Thymus (tissue), 14 donors: ENCODE data around the gene GAL. TPM values are rescaled to one million over a fixed set of nuclear protein-coding genes. Genes with fewer than 3 reads are reported as not detected.
"Not testable (repeated sequence)": the region's sequence is repeated elsewhere in the genome, so short reads cannot be mapped to it uniquely, and the experiment has no call there.

Source experiments
- DNase-seq, 9 donors: peaks; one replicate each; pipeline ENCODE4 v3.0.0-alpha.2; 2013; ENCODE audit warnings: low spot score in 9 of 9, low read depth in 6 of 9, missing footprints in 1 of 9
- H3K27ac ChIP-seq, 2 donors: one replicate each; pipeline ENCODE4 v1.5.1; 2013; ENCODE audit warnings: control low read depth in 1 of 2, low read depth in 1 of 2, low read length in 1 of 2, mild to moderate bottlenecking in 1 of 2, moderate library complexity in 1 of 2
- H3K27me3 ChIP-seq, 2 donors: one replicate each; pipeline ENCODE4 v1.5.1; 2013; ENCODE audit warnings: low read length in 1 of 2; ENCODE audit not compliant: control insufficient read depth in 2 of 2, insufficient read depth in 1 of 2
- H3K36me3 ChIP-seq, 2 donors: one replicate each; pipeline ENCODE4 v1.5.1; 2013; ENCODE audit warnings: low read length in 1 of 2, mild to moderate bottlenecking in 1 of 2, moderate library complexity in 1 of 2; ENCODE audit not compliant: control insufficient read depth in 2 of 2, insufficient read depth in 2 of 2
- H3K4me1 ChIP-seq, 2 donors: one replicate each; pipeline ENCODE4 v1.5.1; 2013; ENCODE audit warnings: low read length in 2 of 2; ENCODE audit not compliant: control insufficient read depth in 2 of 2, insufficient read depth in 2 of 2
- H3K4me3 ChIP-seq, 2 donors: one replicate each; pipeline ENCODE4 v1.5.1; 2013; ENCODE audit warnings: low read length in 2 of 2, control low read depth in 1 of 2, mild to moderate bottlenecking in 1 of 2
- H3K9me3 ChIP-seq, 2 donors: one replicate each; pipeline ENCODE4 v1.5.1; 2013; ENCODE audit warnings: low read length in 1 of 2, mild to moderate bottlenecking in 1 of 2; ENCODE audit not compliant: control insufficient read depth in 2 of 2, insufficient read depth in 1 of 2
- WGBS: extraction: QIAGEN DNeasy Blood & Tissue Kit; methylation state at CpG from one replicate; pipeline ENCODE4 v1.1.7; 2013; 5-methylcytosine and 5-hydroxymethylcytosine counted together
- long read RNA-seq, 10 donors: transcript quantifications; one replicate each; lab custom pipeline, GENCODE V29; 2026
- polyA plus RNA-seq: library from polyadenylated mRNA; stranded (reverse); fragments of 200-250 nt; gene quantifications from one replicate; pipeline ENCODE4 v1.2.3, GENCODE V29; 2013
- total RNA-seq: library from RNA; stranded (reverse); fragments of 120-200 nt; gene quantifications from one replicate; pipeline ENCODE4 v1.2.4, GENCODE V29; 2013
- donor health status: healthy.

Gene GAL, protein sequence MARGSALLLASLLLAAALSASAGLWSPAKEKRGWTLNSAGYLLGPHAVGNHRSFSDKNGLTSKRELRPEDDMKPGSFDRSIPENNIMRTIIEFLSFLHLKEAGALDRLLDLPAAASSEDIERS
- 0.42 TPM for total RNA-seq
- 10.0 TPM for polyA plus RNA-seq
- long read RNA-seq, donor 1 = 0 reads
- long read RNA-seq, donor 2 = 0 reads
- long read RNA-seq, donor 3, partial matches to known transcripts = 0 of 1 reads
- long read RNA-seq, donor 3, other reads (novel, unspliced or antisense) = 0 of 1 reads
- long read RNA-seq, donor 4 = 0 reads
- long read RNA-seq, donor 5, partial matches to known transcripts = 0 of 3 reads
- long read RNA-seq, donor 5, other reads (novel, unspliced or antisense) = 0 of 3 reads
- long read RNA-seq, donor 6 = 0 reads
- long read RNA-seq, donor 7, partial matches to known transcripts = 0 of 1 reads
- long read RNA-seq, donor 7, other reads (novel, unspliced or antisense) = 0 of 1 reads
- long read RNA-seq, donor 8, partial matches to known transcripts = 0 of 1 reads
- long read RNA-seq, donor 8, other reads (novel, unspliced or antisense) = 0 of 1 reads
- long read RNA-seq, donor 9 = 0 reads
- long read RNA-seq, donor 10, partial matches to known transcripts = 0 of 2 reads
- long read RNA-seq, donor 10, other reads (novel, unspliced or antisense) = 0 of 2 reads

- Histone ChIP-seq H3K4me1 (no peaks in the 10 kb centered on the region), H3K4me3 (peak within 1 kb of the TSS in 1 of 2 donors; percentile 24), H3K27me3 (peaks cover 46 to 81% of the 10 kb centered on the region in 2 donors), H3K27ac (no peak within 1 kb of the TSS), H3K36me3 (no peaks in the 10 kb centered on the region), H3K9me3 (peaks cover 0 to 1% of the 10 kb centered on the region in 2 donors)
- 5% methylated on average over 113 of the region's 113 CpGs for WGBS
- no peak for DNase-seq
Observed at GRCh38 chr11:68684385-68685356, at the start of gene GAL. GAL (plus strand) TSS chr11:68684544; CDS start chr11:68684924, 380 bp downstream.

DNA sequence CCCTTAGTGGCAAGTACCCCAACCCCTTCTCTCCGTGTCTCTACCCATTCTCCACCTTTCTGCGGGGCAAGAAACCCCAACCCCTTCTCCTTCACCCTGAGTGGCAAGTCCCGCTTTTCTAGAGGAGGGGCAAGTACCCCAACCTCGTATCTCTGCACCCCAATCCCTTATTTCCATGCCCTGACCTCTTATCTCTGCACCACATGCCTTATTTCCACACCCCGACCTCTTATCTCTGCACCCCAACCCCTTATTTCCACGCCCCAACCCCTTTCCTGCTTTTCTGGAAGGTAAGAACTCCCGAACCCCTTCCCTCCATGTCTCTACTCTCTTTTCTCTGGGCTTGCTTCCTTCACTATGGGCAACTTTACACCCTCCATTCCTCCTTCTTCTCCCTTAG is 49.7 kb upstream of the GAL start:
- not testable (repeated sequence) for H3K9me3 ChIP-seq, H3K4me3 ChIP-seq, H3K4me1 ChIP-seq, H3K36me3 ChIP-seq, H3K27ac ChIP-seq, H3K27me3 ChIP-seq, DNase-seq
- 79% methylated on average over 7 of the region's 7 CpGs for WGBS

- H3K4me1 ChIP-seq, H3K36me3 ChIP-seq, H3K27me3 ChIP-seq, DNase-seq, H3K4me3 ChIP-seq, H3K9me3 ChIP-seq, H3K27ac ChIP-seq: not testable (repeated sequence)
- WGBS = 93% methylated on average over 6 of the region's 7 CpGs
Observed at GRCh38 chr11:68635172-68635571, 49.2 kb upstream of the GAL start.

- WGBS = 97% methylated on average over 10 of the region's 10 CpGs
Observed at GRCh38 chr11:68635883-68636282, 48.5 kb upstream of the GAL start.

DNA sequence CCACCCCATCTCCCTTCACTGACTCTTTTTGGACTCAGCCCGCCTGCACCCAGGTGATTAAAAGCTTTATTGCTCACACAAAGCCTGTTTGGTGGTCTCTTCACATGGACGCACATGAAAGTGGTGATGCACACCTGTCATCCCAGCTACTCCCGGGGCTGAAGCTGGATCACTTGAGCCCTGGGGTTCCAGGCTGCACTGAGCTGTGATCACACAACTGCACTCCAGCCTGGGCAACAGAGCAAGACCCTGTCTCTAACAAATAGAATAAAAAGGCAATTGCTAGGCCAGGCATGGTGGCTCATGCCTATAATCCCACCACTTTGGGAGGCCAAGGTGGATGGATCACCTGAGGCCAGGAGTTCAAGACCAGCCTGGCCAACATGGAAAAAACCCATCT is 45.0 kb upstream of the GAL start:
- DNase-seq, H3K4me1 ChIP-seq, H3K4me3 ChIP-seq, H3K9me3 ChIP-seq, H3K27ac ChIP-seq, H3K36me3 ChIP-seq, H3K27me3 ChIP-seq: not testable (repeated sequence)
- WGBS = 89% methylated on average over 3 of the region's 3 CpGs

More at GRCh38 chr11:68635883-68636282, 48.5 kb upstream of the GAL start:
- not testable (repeated sequence) for DNase-seq, H3K27me3 ChIP-seq, H3K9me3 ChIP-seq, H3K27ac ChIP-seq, H3K4me1 ChIP-seq, H3K36me3 ChIP-seq, H3K4me3 ChIP-seq

- Histone ChIP-seq H3K9me3 (peaks cover 0 to 3% of the 10 kb centered on the region in 2 donors), H3K4me1 (no peaks in the 10 kb centered on the region), H3K27ac (no peak overlapping the region), H3K27me3 (no peaks in the 10 kb centered on the region), H3K36me3 (no peaks in the 10 kb centered on the region), H3K4me3 (no peak overlapping the region)
- DNase-seq = no peak
- WGBS = 93% methylated on average over 15 of the region's 15 CpGs
Observed at GRCh38 chr11:68641880-68642279, 42.5 kb upstream of the GAL start.

- Histone ChIP-seq H3K4me1 (no peaks in the 10 kb centered on the region), H3K36me3 (no peaks in the 10 kb centered on the region), H3K27ac (no peak overlapping the region), H3K9me3 (peaks cover 1 to 3% of the 10 kb centered on the region in 2 donors), H3K27me3 (no peaks in the 10 kb centered on the region), H3K4me3 (no peak overlapping the region)
- 76% methylated on average over 12 of the region's 12 CpGs for WGBS
- DNase-seq = no peak
Observed at GRCh38 chr11:68643585-68643984, 40.8 kb upstream of the GAL start.

DNA sequence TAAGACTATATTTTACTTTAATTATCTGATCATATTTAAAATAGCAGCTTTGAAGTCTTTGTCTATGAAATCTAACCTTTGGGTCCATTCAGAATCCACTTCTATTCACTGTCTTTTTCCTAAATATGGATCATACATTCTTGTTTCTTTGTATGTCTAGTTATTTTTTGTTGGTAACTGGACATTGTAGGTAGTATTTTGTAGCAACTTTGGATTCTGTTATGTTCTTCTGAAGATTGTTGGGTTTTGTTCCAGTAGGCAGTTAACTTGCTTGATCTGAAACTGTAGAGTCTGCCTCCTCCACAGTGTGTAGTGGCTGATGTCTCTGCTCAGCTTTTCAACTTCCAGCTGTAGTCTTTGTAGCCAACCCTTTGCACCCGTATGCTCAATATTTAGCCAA is 37.5 kb upstream of the GAL start:
- no peaks in the 10 kb centered on the region for H3K4me1 ChIP-seq
- H3K9me3 ChIP-seq = peaks cover 1 to 3% of the 10 kb centered on the region in 2 donors
- H3K27me3 ChIP-seq = peaks cover 0 to 15% of the 10 kb centered on the region in 2 donors
- no peak overlapping the region for H3K27ac ChIP-seq
- WGBS = 100% methylated on average over 1 of the region's 1 CpG
- H3K36me3 ChIP-seq = no peaks in the 10 kb centered on the region
- no peak for DNase-seq
- H3K4me3 ChIP-seq = no peak overlapping the region
